GM21390 (cell line): ENCODE results near the gene C4BPA.

Source experiments
- ATAC-seq: cut with Tn5 transposase; IDR thresholded peaks from one replicate; pipeline ENCODE4 v1.9.1; 2021; ENCODE audit not compliant: unreplicated experiment

The C4BPA gene

GRCh38 chr1:207179036-207179435, 75.0 kb downstream of the C4BPA start:
- ATAC-seq = no peak

- ATAC-seq = no peak
Measured at GRCh38 chr1:207181847-207182246, 77.8 kb downstream of the C4BPA start.

- ATAC-seq = no peak
Measured at GRCh38 chr1:207186503-207186902, 82.5 kb downstream of the C4BPA start.

- no peak for ATAC-seq
Measured at GRCh38 chr1:207188901-207189300, 84.9 kb downstream of the C4BPA start.

- no peak for ATAC-seq
Measured at GRCh38 chr1:207191061-207191460, 87.0 kb downstream of the C4BPA start.

GRCh38 chr1:207191776-207192175, 87.7 kb downstream of the C4BPA start:
- ATAC-seq = no peak

GRCh38 chr1:207194197-207194596, 90.2 kb downstream of the C4BPA start:
- no peak for ATAC-seq
